Body of pancreas (tissue), 4 donors: ENCODE results near the gene ZNF341. TPM values are rescaled to one million over a fixed set of nuclear protein-coding genes. Genes with fewer than 3 reads are reported as not detected.

Experiments
- ATAC-seq: fragments of 150-250 bp; one replicate; pipeline ENCODE4 v1.9.1; 2016
- DNase-seq, 4 donors: peaks; one replicate each; pipeline ENCODE4 v3.0.0-alpha.2; 2019
- H3K27ac ChIP-seq, 4 donors: fragments of 200-600 bp; sonication (generic); 1 replicate in 3 of 4; 2 replicates in 1 of 4; pipeline versions ENCODE4 v1.5.1 to v1.6.1; 2016 to 2019; ENCODE audit warnings: mild to moderate bottlenecking in 1 of 4, mixed read lengths in 1 of 4, moderate library complexity in 1 of 4
- H3K27me3 ChIP-seq, 2 donors: fragments of 200-600 bp; sonication (generic); one replicate each; pipeline ENCODE4 v1.6.0; 2016; ENCODE audit warnings: mild to moderate bottlenecking in 1 of 2
- H3K36me3 ChIP-seq, 2 donors: fragments of 200-600 bp; sonication (generic); replicated peaks in 1 of 2; 2 replicates each; pipeline ENCODE4 v1.5.1; 2016; ENCODE audit warnings: low read depth in 2 of 2; ENCODE audit not compliant: insufficient read depth in 1 of 2
- H3K4me1 ChIP-seq: fragments of 200-600 bp; sonication (generic); one replicate; pipeline ENCODE4 v1.6.0; 2016
- H3K4me3 ChIP-seq, 2 donors: fragments of 200-600 bp; sonication (generic); 1 replicate in 1 of 2; 2 replicates in 1 of 2; pipeline ENCODE4 v1.5.1; 2016 to 2019
- H3K9me3 ChIP-seq, 3 donors: fragments of 200-600 bp; sonication (generic); 1 replicate in 2 of 3; 2 replicates in 1 of 3; pipeline ENCODE4 v1.5.1; 2016
- POLR2A ChIP-seq, 3 donors: fragments of 450-650 bp; IDR thresholded peaks; one replicate each; pipeline ENCODE4 v1.6.1; 2016; ENCODE audit warnings: antibody characterized with exemption in 3 of 3, mild to moderate bottlenecking in 2 of 3
- WGBS, 2 donors: methylation state at CpG; one replicate each; pipeline ENCODE4 v1.1.5; 2017; 5-methylcytosine and 5-hydroxymethylcytosine counted together
- intact Hi-C: fragments of 100-400 bp; cut with DNase I; formaldehyde crosslinking; loops from one replicate; pipeline ENCODE4 v1.15.1; 2023
- total RNA-seq, 2 donors: library from RNA; depleted of rRNA; stranded (reverse); fragments of >200 nt; gene quantifications; one replicate each; pipeline ENCODE4 v1.1.0, GENCODE V29; 2016
- TF ChIP-seq, protein P1 (sequence below), 7 experiments: fragments of 450-650 bp in 4 of 7; fragments of 200-600 bp in 3 of 7; sonication (generic) in 3 of 7; IDR thresholded peaks; one replicate each; pipeline ENCODE4 v1.5.1; 2016 to 2019; ENCODE audit warnings: antibody characterized with exemption in 7 of 7

ZNF341 gene
- total RNA-seq, 2 donors from 2014 or later = 0.33 to 0.78 TPM

DNA sequence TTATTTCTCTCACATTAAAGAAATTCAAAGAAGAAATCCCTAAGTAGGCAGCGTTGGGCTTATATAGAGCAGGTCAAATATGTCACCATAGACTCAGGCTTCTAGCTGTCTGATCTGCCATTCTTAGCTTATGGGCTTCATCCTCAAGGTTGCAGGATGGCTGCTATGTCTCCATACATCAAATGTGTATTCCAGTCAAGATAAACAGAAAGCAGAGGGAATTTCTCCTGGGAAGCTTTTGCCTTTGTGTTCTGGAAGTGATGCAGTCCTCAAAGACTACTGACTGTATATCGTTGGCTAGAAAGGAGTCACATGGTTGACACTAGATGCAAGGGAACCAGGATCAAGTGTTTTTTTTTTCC is 36.0 kb downstream of the ZNF341 start:
- no peak for ATAC-seq
- Histone ChIP-seq H3K27ac (no peak overlapping the region), H3K4me3 (no peak overlapping the region), H3K36me3 (no peaks in the 10 kb centered on the region), H3K9me3 (no peaks in the 10 kb centered on the region), H3K4me1 (no peaks in the 10 kb centered on the region), H3K27me3 (no peaks in the 10 kb centered on the region)
- no peak for DNase-seq
- 90 to 97% methylated on average over 2 of the region's 2 CpGs for WGBS, 2 donors
- TF ChIP-seq POLR2A (IDR thresholded peaks at IDR 0.05) = no peak
- TF ChIP-seq, protein P1, sequence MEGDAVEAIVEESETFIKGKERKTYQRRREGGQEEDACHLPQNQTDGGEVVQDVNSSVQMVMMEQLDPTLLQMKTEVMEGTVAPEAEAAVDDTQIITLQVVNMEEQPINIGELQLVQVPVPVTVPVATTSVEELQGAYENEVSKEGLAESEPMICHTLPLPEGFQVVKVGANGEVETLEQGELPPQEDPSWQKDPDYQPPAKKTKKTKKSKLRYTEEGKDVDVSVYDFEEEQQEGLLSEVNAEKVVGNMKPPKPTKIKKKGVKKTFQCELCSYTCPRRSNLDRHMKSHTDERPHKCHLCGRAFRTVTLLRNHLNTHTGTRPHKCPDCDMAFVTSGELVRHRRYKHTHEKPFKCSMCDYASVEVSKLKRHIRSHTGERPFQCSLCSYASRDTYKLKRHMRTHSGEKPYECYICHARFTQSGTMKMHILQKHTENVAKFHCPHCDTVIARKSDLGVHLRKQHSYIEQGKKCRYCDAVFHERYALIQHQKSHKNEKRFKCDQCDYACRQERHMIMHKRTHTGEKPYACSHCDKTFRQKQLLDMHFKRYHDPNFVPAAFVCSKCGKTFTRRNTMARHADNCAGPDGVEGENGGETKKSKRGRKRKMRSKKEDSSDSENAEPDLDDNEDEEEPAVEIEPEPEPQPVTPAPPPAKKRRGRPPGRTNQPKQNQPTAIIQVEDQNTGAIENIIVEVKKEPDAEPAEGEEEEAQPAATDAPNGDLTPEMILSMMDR (IDR thresholded peaks at IDR 0.05) = no peak
- intact Hi-C loops = no loop called here

- ATAC-seq (no peak), DNase-seq (no peak)
- intact Hi-C loops = no loop called here
- no peaks in the 10 kb centered on the region for H3K9me3 ChIP-seq
- H3K36me3 ChIP-seq = no peaks in the 10 kb centered on the region
- no peaks in the 10 kb centered on the region for H3K27me3 ChIP-seq
- no peak overlapping the region for H3K4me3 ChIP-seq
- no peak overlapping the region for H3K27ac ChIP-seq
- no peak for TF ChIP-seq POLR2A (IDR thresholded peaks at IDR 0.05)
- TF ChIP-seq, protein P1 (IDR thresholded peaks at IDR 0.05) = no peak
- WGBS, 2 donors = 81 to 90% methylated on average over 4 of the region's 4 CpGs
- no peaks in the 10 kb centered on the region for H3K4me1 ChIP-seq
These were observed 37.2 kb downstream of the ZNF341 start for GRCh38 chr20:33769043-33769442.

DNA sequence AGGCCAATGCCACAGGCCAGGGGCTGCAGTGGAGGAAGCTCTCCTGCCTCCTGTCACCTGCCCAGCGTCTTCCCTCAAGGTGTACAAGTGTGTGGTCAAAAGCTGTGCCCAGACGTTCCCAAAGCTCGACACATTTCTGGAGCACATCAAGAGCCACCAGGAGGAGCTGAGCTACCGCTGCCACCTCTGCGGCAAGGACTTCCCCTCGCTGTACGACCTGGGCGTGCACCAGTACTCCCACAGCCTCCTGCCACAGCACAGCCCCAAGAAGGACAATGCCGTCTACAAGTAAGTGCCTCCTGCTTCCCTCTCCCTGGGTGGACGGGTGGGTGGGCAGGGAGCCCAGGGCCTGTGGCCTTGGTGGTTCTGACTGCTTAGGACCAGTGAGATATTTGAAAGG is 38.2 kb downstream of the ZNF341 start:
- Histone ChIP-seq H3K27ac (no peak overlapping the region), H3K4me1 (no peaks in the 10 kb centered on the region), H3K27me3 (no peaks in the 10 kb centered on the region), H3K4me3 (no peak overlapping the region), H3K36me3 (no peaks in the 10 kb centered on the region), H3K9me3 (no peaks in the 10 kb centered on the region)
- ATAC-seq (no peak), DNase-seq (peak in 3 of 4 donors; percentile 18 to 31 (median 23))
- intact Hi-C loops = no loop called here
- TF ChIP-seq POLR2A (IDR thresholded peaks at IDR 0.05) = no peak
- TF ChIP-seq, protein P1 (IDR thresholded peaks at IDR 0.05) = peak in 3 of 7 experiments; percentile 11 to 33 (median 24)
- 75% methylated on average over 8 of the region's 10 CpGs; no CpG with 5 or more reads in 1 of the 2 donors for WGBS, 2 donors

DNA sequence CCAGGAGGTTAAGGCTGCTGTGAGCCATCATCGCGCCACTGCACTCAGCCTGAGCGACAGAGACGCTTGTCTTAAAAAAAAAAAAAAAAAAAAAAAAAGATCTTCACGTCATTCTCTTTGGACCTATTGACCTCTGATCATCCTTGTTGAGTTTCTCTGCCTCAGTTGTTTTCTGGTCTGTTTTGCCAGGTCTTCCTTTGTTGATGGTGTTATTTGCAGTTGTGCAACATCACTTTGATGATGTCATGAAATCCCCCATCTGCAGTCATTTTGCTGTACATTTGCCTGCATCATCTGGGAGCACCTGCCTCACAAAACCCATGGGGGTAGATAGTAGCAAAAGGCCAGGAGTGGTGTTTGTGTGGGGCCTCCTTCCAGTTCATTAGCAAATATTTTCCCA is 40.1 kb downstream of the ZNF341 start:
- intact Hi-C loops = no loop called here
- DNase-seq (no peak), ATAC-seq (no peak)
- Histone ChIP-seq H3K36me3 (no peaks in the 10 kb centered on the region), H3K4me3 (no peak overlapping the region), H3K9me3 (no peaks in the 10 kb centered on the region), H3K27me3 (no peaks in the 10 kb centered on the region), H3K27ac (no peak overlapping the region), H3K4me1 (no peaks in the 10 kb centered on the region)
- TF ChIP-seq POLR2A (IDR thresholded peaks at IDR 0.05) = no peak
- TF ChIP-seq, protein P1 (IDR thresholded peaks at IDR 0.05) = no peak
- 93 to 96% methylated on average over 5 of the region's 5 CpGs for WGBS, 2 donors

DNA sequence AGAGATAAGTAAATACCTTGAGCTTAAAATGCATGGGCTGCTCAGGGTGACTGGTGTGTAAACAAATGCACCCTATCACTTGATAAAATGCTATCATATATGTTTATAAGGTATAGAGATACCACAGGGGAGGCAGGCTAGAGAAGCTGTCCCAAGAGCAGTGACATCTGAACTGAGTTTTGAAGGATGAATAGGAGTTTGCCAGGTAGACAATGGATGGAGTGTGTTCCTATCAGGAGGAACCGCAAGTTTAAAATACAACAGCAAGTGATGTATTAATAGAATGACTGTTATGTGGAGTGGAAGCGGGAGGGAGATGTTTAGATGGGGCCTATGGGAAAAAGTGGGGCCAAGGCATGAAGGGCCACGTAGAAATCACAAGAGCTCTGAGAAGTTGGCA is 40.6 kb downstream of the ZNF341 start:
- intact Hi-C loops = no loop called here
- ATAC-seq (no peak), DNase-seq (no peak)
- H3K4me3 ChIP-seq = no peak overlapping the region
- no peaks in the 10 kb centered on the region for H3K4me1 ChIP-seq
- no peaks in the 10 kb centered on the region for H3K27me3 ChIP-seq
- 94 to 95% methylated on average over 3 of the region's 3 CpGs for WGBS, 2 donors
- H3K36me3 ChIP-seq = no peaks in the 10 kb centered on the region
- no peak for TF ChIP-seq POLR2A (IDR thresholded peaks at IDR 0.05)
- TF ChIP-seq, protein P1 (IDR thresholded peaks at IDR 0.05) = no peak
- no peaks in the 10 kb centered on the region for H3K9me3 ChIP-seq
- no peak overlapping the region for H3K27ac ChIP-seq
